Left forelimb (tissue), 1 donor: Measurements from ENCODE around the gene PRCC.
"Not testable (repeated sequence)": the region's sequence is repeated elsewhere in the genome, so short reads cannot be mapped to it uniquely, and the experiment has no call there.

ENCODE experiments used
- DNase-seq: peaks from one replicate; pipeline ENCODE4 v3.0.0-alpha.2; 2018; ENCODE audit warnings: low spot score

PRCC gene

DNA sequence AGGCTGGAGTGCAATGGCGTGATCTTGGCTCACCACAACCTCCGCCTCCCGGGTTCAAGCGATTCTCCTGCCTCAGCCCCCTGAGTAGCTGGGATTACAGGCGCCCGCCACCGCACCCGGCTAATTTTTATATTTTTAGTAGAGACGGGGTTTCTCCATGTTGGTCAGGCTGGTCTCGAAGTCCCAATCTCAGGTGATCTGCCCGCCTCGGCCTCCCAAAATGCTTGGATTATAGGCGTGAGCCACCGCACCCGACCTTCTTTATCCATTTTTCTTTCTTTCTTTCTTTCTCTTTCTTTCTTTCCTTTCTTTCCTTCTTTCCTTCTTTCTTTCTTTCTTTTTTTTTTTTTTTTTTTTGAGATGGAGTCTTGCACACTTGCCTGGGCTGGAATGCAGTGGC, 2.2 kb upstream of the PRCC start:
- DNase-seq: not testable (repeated sequence)

DNA sequence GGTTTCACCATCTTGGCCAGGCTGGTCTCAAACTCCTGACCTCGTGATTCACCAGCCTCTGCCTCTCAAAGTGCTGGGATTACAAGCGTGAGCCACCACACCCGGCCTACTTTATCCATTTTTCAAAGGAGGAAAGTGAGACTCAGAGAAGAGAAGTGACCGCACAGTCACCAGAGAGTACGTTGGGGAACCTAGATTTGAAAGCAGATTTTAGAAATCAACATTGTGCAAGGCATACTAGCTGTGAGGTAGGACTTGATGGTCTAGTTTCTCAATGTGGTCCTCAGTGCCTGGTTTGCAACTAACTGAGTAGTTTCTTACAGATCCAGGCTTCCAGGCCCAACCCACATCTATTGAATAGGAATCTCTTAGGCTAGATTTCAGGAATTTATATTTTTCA, 1.7 kb upstream of the PRCC start:
- DNase-seq: no peak

DNA sequence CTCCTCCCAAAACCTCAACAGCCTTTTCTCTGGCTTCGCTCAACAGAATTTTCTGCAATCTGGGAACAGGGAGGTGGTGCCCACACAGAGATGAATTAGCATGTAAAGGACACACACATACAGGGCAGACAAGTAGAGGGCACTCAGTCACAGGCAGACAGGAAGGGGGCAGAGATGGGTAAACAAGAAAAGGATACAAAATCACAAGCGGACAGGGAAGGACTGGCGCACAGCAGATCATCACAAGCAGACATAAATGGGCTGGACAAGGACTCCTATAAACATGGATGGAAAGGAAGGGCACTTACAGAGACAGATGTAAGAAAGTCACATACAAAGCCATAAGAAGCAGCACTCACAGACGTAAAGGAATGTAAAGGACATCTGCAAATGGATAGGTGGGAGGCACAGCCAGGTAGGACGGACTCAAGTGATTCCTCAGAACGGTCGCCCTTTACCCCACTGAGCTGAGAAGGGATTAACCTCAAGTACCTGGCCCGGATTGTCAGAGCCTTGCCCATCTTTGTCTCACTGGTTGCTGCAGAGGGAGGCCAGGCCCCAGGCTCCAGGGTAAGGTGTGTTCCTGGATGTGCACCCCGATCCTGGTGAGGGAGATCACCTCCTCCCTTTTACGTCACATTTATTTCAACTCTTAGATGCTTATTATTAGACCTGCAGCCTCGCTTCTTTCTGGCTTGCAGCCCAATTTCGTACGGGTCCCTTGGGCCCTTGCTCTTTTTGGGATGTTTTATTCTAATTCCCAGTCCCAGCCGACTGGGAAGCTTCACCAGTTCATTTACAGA, 836 bp upstream of the PRCC start:
- no peak for DNase-seq

DNA sequence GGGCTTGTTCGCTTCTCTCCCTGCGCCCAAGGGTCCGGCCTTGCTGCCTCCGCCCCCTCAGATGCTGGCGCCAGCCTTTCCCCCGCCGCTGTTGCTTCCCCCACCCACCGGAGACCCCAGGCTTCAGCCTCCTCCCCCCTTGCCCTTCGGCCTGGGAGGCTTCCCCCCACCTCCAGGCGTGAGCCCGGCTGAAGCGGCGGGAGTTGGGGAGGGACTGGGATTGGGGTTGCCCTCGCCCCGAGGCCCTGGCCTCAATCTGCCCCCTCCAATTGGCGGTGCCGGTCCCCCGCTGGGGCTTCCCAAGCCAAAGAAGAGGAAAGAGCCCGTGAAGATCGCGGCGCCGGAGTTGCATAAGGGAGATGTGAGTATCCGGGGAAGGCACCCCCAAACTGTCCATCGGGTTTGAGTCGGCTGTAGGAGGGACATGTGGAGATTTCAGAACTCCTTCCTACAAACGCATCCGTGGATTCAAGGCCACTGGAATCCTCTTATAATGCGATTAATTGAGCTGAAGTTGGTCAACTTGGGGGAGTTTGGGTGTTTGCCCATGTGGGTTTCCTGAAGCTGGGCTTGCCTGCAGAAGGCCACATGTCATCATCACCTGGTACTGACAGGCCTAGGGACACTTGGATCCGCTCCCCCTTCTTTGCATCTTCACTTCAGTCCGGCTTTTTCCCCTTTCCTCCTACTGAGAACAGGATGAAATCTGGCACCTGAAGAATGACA, 707 bp downstream of the PRCC start:
- no peak for DNase-seq

DNA sequence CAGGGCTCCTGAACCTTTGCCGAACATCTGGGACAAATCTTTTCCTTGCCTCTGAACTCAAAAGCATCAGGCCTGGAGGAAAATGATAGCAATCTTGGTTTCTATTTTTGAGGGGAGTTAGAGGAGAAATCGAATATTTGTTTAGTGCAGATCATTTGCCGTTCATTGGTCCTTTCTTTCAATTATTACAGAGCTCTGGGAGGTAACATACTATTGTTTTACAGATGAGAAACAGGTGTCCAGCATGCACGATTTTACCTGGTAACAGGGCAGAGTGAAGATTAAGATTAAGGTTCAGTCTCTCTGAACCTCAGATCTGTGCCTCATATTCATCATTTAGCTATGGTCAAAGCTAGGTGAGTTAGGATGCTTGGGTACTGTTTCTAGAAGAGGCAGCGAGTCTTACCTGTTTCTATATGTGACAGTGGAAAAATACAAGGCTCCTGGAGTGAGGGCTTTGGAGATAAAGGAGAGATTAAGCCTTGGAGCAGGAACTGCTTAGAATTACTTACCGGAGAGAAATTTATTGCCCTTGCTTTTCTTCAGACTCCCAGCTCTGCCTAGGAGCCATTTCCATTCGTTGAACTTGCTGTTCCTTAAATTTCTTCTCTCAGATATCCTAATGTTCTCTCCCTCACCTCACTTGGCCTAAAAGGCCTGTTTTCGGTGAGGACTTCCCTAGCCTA, 1.4 kb downstream of the PRCC start:
- DNase-seq: no peak

DNA sequence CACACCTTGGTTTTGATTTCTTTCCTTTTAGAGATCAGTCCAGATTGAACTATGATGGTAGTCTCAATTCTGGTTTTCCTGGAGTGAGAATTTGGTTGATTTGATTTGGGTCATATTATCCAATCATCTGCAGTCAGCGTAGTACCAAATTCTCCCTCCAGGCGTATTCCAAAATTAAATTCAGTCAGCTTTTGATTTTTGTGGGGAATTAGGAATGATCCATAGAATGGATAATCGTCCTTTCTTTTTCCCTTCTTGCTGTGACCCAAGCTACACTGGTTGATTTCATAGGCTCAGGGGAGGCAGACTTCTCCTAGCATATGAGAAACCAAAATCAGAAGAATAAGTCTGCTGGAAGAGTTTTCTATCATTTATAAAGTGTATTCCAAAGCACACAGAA, 4.9 kb downstream of the PRCC start:
- DNase-seq: no peak

DNA sequence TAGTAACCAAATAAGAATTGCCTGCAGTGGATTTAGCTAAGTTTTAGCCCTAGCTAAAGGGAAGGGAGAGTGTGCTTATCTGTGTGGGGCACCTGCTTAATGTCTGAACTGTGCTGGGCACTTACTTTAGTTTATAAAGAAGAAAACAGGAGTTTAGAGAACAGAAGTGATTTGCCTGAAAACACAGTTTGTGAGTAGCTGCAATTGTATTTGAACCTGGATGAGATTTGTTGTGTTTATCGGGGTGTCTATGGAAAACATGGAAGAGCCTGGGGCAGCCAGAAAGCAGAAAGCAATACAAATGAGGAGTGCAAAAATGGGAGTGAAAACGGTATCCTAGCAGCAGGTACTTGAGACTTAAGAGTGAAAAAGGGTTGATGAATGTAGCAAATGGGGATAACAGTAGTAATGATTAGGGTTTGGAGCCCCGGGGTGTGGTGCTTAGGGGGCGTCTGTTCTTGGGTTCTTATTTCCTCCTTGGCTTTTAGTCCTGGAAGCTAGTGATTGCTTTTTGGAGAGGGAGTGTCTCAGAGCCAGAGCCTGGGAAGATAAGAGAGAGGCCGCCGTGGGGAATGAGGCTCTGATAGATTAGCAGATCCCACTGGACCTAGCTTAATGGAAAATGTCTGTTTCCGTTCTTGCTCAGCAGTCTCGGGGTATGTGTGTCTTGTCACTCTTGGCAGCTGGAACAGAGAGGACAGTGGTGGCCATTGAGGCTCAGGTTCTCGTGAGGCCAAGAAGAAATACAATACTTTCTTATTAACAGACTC, 5.6 kb downstream of the PRCC start:
- no peak for DNase-seq

DNA sequence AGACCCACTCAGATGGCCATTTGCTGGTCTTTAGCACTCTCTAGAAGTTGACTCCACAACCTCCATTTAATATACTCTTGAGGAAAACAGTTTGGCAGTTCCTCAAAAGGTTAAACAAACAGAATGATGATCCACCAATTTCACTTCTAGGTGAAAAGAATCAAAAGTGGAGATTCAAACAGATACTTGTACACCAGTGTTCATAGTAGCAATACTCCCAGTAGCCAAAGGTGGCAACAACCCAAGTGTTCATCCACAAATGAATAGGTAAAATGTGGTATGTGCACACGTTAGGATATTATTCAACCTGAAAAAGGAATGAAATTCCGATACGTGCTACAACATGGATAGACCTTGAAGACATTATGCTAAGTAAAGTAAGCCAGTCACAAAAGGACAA, 6.3 kb downstream of the PRCC start:
- DNase-seq: no peak

DNA sequence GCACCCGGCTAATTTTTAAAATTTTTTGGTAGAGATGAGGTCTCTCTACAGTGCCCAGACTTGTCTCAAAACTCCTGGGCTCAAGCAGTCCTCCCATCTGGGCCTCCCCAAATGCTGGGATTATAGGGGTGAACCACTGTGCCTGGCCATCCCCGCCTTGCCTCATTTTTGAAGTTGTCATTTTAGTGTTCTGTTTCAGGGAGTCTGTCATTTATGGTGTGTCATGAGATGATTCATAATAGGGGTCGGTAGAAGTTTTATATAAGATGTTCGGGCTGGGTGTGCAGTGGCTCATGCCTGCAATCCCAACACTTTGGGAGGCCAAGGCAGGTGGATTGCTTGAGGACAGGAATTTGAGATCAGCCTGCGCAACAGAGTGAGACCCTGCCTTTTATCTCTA, 8.5 kb downstream of the PRCC start:
- no peak for DNase-seq

DNA sequence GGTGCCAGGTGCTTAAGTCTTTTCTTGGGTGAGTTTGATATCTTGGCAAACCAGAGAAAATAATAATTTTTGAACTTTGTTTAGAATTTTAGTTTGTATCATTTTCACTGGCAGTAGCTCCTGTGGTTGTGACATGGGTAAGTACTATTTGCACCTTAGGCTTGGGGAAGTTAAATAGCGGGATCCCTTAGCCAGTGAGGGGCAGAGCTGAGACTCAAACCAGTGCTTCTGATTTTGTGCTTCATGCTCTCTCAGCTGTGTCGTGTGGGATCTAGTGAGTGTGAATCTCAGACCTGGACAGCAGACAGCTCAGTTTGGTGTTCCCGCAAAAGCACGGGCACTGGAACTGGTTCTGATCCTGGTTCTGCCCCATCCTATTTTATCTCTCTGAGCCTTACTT, 9.6 kb downstream of the PRCC start:
- DNase-seq: no peak

DNA sequence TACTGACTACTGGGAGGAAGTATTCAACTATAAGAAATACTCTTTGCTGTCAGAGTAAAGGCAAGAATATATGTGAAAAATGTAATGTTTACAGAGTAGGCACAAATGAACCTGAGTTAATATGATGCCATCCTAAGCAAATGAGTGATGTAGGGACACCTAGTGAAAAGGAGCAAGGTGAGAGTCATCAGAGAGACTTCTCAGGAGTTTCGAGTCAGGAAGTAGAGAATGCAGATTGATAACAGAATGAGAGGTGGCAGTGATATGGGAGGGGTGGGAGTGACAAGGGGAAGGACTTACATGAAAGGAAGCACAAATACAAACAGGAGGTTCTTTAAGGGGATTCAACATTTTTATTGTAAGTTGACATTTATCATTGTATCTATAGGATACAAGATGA, 10.2 kb downstream of the PRCC start:
- no peak for DNase-seq

DNA sequence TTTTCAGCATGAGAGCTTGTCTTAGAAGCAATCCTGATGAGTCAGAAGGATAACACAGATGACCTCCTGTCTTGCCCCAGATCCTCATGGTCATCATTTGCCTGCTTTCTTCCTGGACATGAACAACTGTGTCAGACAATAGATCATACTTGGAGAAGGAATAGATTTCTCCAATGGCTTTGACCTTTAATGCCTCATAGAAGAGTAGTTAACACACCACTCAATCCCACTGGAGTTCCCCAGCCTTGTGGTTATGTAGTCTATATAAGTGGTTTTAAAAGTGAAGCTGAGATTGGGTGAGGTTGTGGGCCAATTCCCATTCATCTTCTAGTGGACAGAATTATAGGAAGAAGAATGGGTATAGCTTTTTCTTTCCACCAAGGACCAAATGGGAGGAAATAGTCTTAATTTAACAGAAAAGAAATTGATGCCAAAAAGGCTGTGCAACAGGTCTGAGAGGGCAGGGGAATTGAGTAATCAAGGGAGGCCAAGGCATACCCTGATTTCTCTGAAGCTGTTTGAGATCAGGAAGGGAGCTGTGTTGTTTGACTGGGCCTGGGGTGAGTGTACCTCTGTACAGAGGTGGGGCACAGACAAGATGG, 14.4 kb downstream of the PRCC start:
- no peak for DNase-seq

DNA sequence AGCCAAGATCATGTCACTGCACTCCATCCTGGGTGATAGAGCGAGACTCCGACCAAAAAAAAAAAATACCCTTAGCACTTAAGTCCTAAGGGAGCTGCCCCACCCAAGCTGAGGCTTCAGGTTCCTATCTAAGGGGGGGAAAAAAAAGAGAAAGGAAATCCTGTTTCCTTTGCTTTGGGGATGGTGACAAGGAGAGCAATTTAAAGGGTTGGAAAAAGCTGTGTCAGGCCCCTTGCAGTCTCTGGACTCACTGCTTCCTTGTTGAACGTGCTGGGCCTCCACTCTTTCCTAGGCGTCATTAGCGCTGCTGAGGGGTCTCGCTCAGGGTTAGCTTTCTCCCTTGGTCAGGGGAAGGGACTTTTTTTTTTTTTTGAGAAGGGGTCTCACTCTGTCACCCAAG, 18.1 kb downstream of the PRCC start:
- DNase-seq: no peak

DNA sequence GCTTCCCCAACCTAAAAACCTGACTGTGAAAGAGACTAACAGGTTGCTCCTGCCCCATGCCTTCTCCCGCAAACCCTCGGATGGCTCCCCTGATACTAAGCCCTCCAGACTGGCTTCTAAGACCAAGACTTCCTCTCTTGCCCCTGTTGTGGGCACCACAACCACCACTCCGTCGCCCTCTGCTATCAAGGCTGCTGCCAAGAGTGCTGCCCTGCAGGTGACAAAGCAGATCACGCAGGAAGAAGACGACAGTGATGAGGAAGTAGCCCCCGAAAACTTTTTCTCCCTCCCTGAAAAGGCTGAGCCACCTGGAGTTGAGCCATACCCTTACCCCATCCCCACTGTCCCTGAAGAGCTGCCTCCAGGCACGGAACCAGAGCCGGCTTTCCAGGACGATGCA, 19.3 kb downstream of the PRCC start:
- DNase-seq: no peak

DNA sequence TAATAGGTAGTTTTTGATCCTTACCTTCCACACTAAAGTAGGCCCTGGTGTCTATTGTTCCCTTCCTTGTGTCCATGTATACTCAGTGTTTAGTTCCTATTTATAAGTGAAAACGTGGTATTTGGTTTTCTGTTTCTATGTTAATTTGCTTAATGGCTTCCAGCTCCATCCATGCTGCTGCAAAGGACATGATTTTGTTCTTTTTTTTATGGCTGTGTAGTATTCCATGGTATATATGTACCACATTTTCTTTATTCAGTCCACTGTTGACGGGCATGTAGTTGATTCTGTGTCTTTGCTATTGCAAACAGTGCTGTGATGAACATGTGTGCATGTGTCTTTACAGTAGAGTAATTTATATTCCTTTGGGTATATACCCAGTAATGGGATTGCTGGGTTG, 20.8 kb downstream of the PRCC start:
- DNase-seq: no peak

DNA sequence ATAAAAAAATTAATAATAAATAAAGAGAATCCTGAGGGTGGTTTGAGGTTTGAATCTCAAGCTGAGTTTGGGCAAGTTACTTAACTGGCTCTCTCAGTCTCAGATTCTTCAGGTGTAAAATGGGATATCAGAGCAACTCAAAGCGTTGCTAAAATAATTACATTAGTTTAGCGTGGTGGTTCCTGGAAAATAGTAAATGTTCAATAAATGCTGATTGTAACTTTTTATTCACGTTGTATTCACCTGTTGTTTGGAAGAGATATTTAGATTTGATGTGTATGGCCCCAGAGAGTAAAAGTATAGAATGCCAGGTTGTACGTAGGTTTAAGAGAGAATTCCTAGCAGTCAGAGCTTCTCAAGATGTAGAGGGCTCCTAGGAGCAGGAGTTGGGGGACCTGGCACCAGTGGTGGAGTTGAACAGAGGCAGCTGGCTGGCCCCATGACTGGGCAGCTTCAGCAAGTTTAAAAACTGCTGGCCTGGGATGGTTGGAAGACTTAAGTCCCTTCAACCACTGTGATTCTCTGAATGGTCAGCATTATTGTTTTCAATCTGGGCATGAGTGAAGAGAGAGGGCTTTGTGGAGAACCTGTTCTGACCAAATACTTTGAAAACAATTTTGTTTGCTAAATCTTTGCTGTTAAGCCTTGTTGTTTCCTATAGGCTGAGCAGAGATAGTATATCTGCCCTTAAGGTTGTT, 22.4 kb downstream of the PRCC start:
- DNase-seq: no peak

DNA sequence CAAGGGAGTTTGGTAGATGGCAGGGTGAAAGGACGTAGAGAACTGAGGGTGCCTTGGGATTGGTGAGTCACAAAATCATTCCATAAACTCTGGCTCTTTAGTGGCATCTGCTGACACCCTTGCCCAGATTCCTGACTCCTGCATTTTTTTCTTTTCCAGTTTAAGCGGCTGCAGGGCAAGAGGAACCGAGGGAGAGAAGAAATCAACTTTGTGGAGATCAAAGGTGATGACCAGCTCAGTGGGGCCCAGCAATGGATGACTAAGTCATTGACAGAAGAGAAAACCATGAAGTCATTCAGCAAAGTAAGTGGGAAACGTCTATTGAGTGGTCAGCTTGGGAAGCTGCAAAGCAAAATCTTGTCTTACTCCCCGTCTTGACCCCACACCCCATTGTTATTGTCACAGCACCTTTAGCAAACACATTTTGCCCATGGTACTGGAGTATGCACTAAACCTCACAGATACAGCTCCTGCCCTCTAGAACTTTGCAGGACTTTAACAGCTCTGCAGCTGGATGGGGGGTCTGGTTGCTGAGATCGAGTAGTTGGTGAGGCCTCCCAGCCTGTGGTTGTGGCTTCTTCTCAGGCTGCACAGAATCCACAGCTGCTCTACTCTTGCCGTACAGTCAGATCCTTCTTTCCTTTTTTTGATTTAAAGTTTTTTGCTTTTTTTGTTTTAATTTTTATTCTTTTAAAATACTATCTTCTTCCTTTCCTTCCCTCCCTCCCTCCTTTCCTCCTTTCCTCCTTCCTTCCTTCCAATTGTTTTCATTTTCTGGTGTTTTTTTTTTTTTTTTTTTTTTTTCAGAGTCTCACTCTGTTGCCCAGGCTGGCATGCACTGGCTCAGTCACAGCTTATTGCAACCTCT, 27.4 kb downstream of the PRCC start:
- DNase-seq: no peak

DNA sequence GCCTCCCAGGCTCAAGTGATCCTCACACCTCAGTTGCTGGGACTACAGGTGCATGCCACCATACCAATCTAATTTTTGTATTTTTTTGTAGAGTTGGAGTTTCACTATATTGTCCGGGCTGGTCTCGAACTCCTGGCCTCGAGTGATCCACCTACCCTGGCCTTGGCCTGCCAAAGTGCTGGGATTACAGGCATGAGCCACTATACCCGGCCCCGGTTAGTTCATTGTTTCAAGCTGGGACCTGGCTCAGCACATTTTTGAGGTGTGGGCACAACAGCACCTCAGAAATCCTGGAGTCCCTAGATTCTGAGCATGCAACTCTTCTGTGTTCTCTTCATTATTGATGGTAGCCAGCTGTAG, 28.0 kb downstream of the PRCC start:
- no peak for DNase-seq

DNA sequence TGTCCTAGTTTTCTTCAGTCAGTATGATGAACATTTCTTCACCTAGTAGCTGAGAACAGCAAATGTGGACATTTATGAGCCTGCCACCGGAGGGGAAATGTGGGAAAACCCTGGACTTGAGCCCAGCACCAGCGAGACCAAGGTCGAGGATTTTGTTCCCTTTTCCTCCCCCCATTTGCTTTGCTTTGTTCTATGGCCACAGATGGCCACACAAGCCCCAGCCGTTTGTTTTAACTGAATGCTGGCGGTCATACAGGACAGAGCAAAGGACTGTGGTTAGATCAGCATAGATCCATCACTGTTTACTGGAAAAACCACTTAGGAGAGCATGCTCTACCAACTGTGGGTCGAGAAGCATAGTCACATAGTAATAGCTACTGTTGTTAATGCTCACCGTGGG, 28.5 kb downstream of the PRCC start:
- DNase-seq: no peak

DNA sequence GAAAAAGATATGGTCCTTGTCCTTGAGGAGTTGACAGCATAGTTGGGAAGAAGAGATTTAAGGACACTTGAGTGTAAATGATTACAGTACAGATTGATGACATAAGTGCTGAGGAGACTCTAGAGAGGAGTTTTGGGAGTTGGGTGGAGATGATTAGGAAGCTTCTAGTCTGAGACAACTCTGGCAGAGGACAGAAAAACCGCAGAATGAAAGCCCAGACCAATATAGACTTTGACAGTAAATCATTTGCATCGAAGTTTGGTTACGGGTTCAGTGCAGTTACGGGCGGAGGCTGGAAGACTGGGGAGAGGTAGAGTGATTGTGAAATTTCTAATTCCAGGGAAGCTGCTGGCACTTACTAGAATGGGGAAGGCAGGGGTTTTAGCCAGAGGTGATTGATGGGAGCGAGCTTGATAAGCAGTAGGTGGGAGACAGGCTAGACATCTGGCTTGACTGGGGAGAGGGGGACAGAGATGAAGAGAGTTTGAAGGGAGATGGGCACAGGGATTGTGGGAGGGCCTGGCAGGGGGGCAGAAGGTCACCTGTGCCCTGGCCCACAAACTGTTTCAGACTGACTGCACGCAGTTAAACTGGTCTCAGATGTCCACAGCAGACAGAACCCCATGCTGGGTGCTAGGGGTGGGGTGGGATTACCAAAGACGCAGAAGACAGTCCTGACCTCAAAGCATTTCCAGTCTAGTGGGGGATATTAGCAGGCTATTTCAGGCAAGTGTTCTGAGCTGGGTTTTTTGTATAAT, 29.2 kb downstream of the PRCC start:
- DNase-seq: no peak
